Bone marrow (tissue), 2 donors: ENCODE measurements around the gene ROCK1.
"Not testable (repeated sequence)": the region's sequence is repeated elsewhere in the genome, so short reads cannot be mapped to it uniquely, and the experiment has no call there.

Experiments
- DNase-seq, 2 donors: peaks; one replicate each; lab custom pipeline; 2025; lab: John Stamatoyannopoulos, UW

Gene ROCK1

GRCh38 chr18:21111346-21112139 is at the start of gene ROCK1:
ROCK1 (minus strand) TSS chr18:21111813; CDS start chr18:21110910, 903 bp downstream.
- DNase-seq: peak; percentile 93 to 95

- no peak for DNase-seq
Observed at GRCh38 chr18:21155443-21155842, 43.8 kb upstream of the ROCK1 start.

- no peak for DNase-seq
Observed at GRCh38 chr18:21146016-21146415, 34.4 kb upstream of the ROCK1 start.

- DNase-seq: no peak
Observed at GRCh38 chr18:21145371-21145770, 33.8 kb upstream of the ROCK1 start.

GRCh38 chr18:21141668-21142422 is 30.2 kb upstream of the ROCK1 start:
- no peak for DNase-seq

- not testable (repeated sequence) for DNase-seq
Observed at GRCh38 chr18:21137719-21138488, 26.3 kb upstream of the ROCK1 start.

GRCh38 chr18:21134895-21135294 is 23.3 kb upstream of the ROCK1 start:
- DNase-seq: peak in 1 of 2 donors; percentile 42

GRCh38 chr18:21132398-21132918 is 20.8 kb upstream of the ROCK1 start:
- no peak for DNase-seq

GRCh38 chr18:21131698-21132227 is 20.1 kb upstream of the ROCK1 start:
- DNase-seq: no peak

- DNase-seq: peak in 1 of 2 donors; percentile 2
Observed at GRCh38 chr18:21129566-21130216, 18.1 kb upstream of the ROCK1 start.

- no peak for DNase-seq
Observed at GRCh38 chr18:21123290-21123926, 11.8 kb upstream of the ROCK1 start.

GRCh38 chr18:21118806-21119205 is 7.2 kb upstream of the ROCK1 start:
- DNase-seq: no peak

- peak in 1 of 2 donors; percentile 83 for DNase-seq
Observed at GRCh38 chr18:21117409-21118131, 6.0 kb upstream of the ROCK1 start.

- no peak for DNase-seq
Observed at GRCh38 chr18:21115519-21116411, 4.2 kb upstream of the ROCK1 start.

GRCh38 chr18:21112543-21113105 is 1.0 kb upstream of the ROCK1 start:
- no peak for DNase-seq

- no peak for DNase-seq
Observed at GRCh38 chr18:21112140-21112473, 494 bp upstream of the ROCK1 start.

- peak; percentile 29 to 64 for DNase-seq
Observed at GRCh38 chr18:21110713-21111345, 784 bp downstream of the ROCK1 start.

GRCh38 chr18:21109936-21110712 is 1.5 kb downstream of the ROCK1 start:
- peak in 1 of 2 donors; percentile 10 for DNase-seq
